NCI-H1092 (cell line): Measurements from ENCODE around the gene CWH43.
"Not testable (repeated sequence)": the region's sequence is repeated elsewhere in the genome, so short reads cannot be mapped to it uniquely, and the experiment has no call there.

Experiments used
- DNase-seq: peaks from one replicate; lab custom pipeline; 2025; lab: John Stamatoyannopoulos, UW

CWH43 gene

GRCh38 chr4:49097071-49097470 is 111.0 kb downstream of the CWH43 start:
- not testable (repeated sequence) for DNase-seq

GRCh38 chr4:49097505-49097904 is 111.4 kb downstream of the CWH43 start:
- not testable (repeated sequence) for DNase-seq

GRCh38 chr4:49098034-49098759 is 112.1 kb downstream of the CWH43 start:
- not testable (repeated sequence) for DNase-seq

GRCh38 chr4:49099831-49100444 is 113.9 kb downstream of the CWH43 start:
- DNase-seq, result not testable (repeated sequence)

GRCh38 chr4:49102344-49102898 is 116.3 kb downstream of the CWH43 start:
- DNase-seq, result not testable (repeated sequence)

GRCh38 chr4:49103436-49104136 is 117.5 kb downstream of the CWH43 start:
- not testable (repeated sequence) for DNase-seq

GRCh38 chr4:49104231-49104930 is 118.3 kb downstream of the CWH43 start:
- not testable (repeated sequence) for DNase-seq

GRCh38 chr4:49105248-49105904 is 119.3 kb downstream of the CWH43 start:
- not testable (repeated sequence) for DNase-seq

- not testable (repeated sequence) for DNase-seq
These were observed 121.2 kb downstream of the CWH43 start for GRCh38 chr4:49107262-49107661.

GRCh38 chr4:49108183-49108978 is 122.3 kb downstream of the CWH43 start:
- DNase-seq, result not testable (repeated sequence)

GRCh38 chr4:49109567-49110166 is 123.6 kb downstream of the CWH43 start:
- DNase-seq, result not testable (repeated sequence)

GRCh38 chr4:49110579-49110978 is 124.5 kb downstream of the CWH43 start:
- not testable (repeated sequence) for DNase-seq
